ENCODE results near the gene ANTKMT.

GRCh38 chr16:726438-727290, 5.7 kb downstream of the ANTKMT start, which contains the start of the genes CCDC78 and HAGHL:
- TF ChIP-seq POLR2AphosphoS5 (IDR thresholded peaks at IDR 0.05; ENCODE audit: low read depth, low read length) (no peak), TAF1 (IDR thresholded peaks at IDR 0.05; ENCODE audit: borderline replicate concordance, insufficient read depth, low read length) (no peak), REST (IDR thresholded peaks at IDR 0.05; ENCODE audit: insufficient read depth in 1 of 2, low read depth in 2 of 2, low read length in 2 of 2) (no peak), SIN3A (IDR thresholded peaks at IDR 0.05; ENCODE audit: borderline replicate concordance, insufficient read depth, low read length) (no peak), FOXP2 (optimal IDR thresholded peaks at IDR 0.05; ENCODE audit: borderline replicate concordance, extremely low read depth, extremely low read length, insufficient read depth) (no peak)
